T-helper 2 cell (primary cell): ENCODE measurements around the gene LSM12.
A peak's percentile ranks its signal among the peaks of the same experiment; 100 is the strongest.
"Not testable (repeated sequence)": the region's sequence is repeated elsewhere in the genome, so short reads cannot be mapped to it uniquely, and the experiment has no call there.

Experiments
- DNase-seq, 5 experiments: peaks; one replicate each; pipeline versions ENCODE4 v3.0.0 to v3.0.0-alpha.2; 2012 to 2022
- total RNA-seq, 2 donors: gene quantifications; one replicate each; lab custom pipeline; 2026; lab: John Stamatoyannopoulos, UW

Gene LSM12
- total RNA-seq: 8.4 to 11.8 reads per million in 2 donors

DNA sequence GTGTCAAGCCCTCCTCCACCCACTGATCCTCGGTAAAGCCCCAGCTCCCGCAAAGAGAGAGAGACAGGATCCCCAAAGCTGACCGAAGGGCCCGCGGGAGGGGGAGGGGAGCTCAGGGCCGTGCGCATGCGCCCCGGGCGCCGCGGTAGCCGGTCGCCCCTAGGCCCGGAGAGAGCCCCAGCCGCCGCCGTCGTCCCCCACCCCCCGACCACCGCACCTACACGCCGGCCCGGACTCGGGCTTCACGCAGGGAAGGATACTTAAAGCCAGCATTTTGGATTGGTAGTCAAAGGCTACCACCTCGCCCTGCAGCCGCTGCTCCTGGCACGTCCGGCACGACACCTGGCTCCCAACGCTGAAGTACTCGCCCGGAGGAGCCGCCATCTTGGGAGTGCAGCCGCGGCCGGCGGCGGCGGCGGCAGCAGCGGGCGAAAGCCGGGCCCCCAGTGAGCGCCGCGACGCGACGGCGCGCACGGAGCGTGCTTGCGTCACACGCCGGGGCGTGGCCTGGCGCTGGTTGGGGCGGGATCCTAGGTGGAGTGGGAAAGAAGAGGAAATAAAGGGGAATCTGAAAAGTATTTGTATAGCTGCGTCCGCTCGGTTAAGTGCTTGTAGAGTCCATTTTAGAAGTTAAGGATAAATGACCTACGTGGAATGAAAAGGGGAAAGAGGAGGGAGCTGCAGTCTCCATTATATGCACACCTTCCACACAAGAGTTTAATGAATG lies at the start of gene LSM12:
LSM12 (minus strand) TSS at position 468 of the 727 bp plus-strand sequence; CDS start at position 384, 84 bp downstream.
- DNase-seq: peak; percentile 76 to 91 (median 84)

DNA sequence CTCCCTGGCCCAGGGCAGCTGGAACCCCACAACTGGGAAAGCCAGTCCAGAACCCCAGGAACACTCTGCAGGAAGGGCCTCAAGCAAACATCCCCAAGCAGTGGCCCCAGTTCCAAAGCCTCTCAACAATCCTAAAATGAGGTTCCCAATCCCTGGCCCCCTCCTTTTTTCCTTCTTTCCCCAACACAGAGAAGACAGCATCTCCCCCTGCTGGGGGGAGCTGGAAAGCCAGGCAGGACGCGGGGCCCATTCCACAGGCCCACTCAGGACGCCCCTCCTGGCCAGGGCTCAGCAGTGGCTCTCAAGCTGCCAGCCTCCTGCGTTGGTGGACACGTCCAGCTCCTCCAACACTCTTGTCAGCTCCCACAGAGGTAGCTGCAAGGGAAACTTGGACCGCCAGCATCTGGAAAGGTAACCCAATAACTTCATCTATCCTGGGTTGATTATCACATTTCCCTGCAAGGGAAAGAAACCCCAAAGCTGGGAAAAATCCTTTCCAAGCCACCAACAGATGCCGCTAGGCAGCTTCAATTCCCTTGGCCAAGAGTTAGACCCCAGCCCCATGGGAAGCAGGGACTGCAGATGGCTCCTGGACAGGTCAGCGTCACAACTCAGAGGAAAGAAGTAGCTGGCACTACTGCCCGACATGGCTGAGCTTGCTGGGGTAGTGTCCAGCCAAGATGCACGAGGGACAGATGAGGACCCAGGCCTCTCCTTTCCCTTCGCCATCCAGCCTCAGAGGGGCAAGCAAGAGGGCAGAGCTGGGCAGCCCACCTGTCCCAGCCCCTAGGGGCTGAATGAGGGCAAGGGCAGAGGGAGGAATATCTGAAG lies 49.3 kb upstream of the LSM12 start:
- DNase-seq: no peak

GRCh38 chr17:44113868-44114840 lies 47.7 kb upstream of the LSM12 start:
- DNase-seq: no peak

- no peak for DNase-seq
These were observed 46.9 kb upstream of the LSM12 start for GRCh38 chr17:44113382-44113781.

GRCh38 chr17:44112284-44113280 lies 46.1 kb upstream of the LSM12 start:
- no peak for DNase-seq

- no peak for DNase-seq
These were observed 45.3 kb upstream of the LSM12 start for GRCh38 chr17:44111777-44112176.

DNA sequence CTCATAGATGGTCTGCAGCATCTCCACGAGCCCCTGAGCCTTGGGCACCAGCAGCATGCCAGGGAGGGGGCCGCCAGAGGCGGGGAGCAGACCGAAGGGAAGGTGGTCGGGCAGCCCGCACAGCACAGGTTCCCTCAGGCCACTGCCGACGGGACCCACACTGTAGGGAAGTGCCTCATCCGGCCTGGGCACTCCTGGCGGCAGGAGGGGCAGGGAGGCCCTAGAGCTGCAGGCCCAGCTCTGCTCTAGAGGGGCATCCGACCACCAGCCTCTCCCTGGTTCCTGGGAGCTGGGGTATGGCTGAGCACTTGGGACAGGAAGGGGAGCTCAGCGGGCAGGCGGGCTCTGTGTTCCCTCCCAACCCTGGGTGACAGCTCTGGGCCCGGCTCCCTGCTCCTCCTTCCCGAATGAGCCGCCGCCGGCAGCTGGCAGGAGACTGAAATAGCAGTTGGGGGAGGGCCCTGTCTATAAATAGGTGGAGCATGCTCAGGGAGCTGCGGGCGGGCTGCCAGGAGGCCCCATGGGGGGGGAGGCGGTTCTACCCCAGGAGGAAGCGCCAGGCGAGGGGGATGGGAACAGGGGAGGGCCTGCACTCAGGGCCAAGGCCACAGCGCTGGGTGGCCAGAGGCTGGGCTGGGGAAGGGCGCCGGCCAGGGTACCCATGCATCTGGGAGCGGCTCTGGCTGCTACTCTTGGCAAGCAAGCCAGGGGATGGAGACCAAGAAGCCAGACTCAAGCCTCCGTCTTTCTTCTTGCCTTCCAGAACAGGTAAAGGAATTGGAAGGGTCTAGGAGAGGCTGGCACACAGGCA lies 44.6 kb upstream of the LSM12 start:
- DNase-seq: peak in 3 of 5 experiments; percentile 9 to 39 (median 17)

- no peak for DNase-seq
These were observed 43.7 kb upstream of the LSM12 start for GRCh38 chr17:44110011-44110686.

GRCh38 chr17:44109312-44109630 lies 42.8 kb upstream of the LSM12 start:
- no peak for DNase-seq

GRCh38 chr17:44108440-44109311 lies 42.2 kb upstream of the LSM12 start:
- no peak for DNase-seq

DNA sequence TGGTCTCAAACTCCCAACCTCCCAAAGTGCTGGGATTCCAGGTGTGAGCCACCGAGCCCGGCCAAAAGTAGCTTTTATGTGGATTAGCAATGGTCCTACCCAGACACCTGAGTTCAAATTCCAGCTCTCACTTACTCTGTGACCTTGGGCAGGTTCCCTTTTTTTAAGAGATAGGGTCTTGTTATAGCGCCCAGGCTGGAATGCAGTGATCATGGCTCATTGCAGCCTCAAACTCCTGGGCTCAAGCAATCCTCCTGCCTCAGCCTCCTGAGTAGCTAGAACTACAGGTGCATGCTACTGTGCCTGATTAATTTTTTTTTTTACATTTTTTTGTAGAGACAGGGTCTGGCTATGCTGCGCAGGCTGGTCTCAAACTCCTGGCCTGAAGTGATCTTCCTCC lies 40.3 kb upstream of the LSM12 start:
- no peak for DNase-seq

DNA sequence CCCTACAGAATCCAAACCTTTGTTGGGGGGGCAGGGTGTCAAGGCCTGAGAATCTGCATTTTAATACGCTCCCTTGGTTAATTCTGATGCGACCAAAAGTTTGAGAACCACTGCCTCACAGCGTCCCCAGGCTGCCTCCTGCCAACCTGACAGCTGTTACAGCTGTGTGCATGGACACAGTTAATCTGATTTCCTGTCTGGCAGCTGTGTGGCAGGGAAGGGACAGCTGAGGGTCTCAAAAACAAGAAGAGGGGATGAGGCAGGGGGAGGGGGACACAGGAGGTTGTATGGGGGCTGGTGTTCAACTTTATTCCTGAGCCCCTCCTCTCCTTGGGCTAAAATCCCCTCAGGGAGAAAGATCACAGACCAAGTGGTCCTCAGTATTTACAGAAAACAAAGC lies 39.5 kb upstream of the LSM12 start:
- DNase-seq: no peak

GRCh38 chr17:44105483-44105882 lies 39.0 kb upstream of the LSM12 start:
- no peak for DNase-seq

- no peak for DNase-seq
These were observed 36.6 kb upstream of the LSM12 start for GRCh38 chr17:44102849-44103622.

DNA sequence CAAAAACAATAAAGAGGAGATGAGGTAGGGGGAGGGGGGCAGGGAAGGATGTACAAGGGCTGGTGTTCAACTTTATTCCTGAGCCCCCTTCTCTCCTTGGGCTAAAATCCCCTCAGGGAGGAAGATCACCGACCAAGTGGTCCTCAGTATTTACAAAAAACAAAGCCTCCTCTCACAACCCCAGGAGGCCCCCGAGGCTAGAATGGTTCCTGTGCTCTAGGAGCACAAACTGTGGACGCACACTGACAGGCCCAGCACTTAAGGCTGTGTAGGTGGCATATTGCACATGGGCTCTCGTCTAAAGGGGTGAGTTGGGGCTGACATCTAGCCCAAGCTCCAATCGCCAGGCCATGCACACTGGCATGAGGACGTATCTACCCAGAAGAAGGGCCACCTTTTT lies 35.4 kb upstream of the LSM12 start:
- DNase-seq: not testable (repeated sequence)

DNA sequence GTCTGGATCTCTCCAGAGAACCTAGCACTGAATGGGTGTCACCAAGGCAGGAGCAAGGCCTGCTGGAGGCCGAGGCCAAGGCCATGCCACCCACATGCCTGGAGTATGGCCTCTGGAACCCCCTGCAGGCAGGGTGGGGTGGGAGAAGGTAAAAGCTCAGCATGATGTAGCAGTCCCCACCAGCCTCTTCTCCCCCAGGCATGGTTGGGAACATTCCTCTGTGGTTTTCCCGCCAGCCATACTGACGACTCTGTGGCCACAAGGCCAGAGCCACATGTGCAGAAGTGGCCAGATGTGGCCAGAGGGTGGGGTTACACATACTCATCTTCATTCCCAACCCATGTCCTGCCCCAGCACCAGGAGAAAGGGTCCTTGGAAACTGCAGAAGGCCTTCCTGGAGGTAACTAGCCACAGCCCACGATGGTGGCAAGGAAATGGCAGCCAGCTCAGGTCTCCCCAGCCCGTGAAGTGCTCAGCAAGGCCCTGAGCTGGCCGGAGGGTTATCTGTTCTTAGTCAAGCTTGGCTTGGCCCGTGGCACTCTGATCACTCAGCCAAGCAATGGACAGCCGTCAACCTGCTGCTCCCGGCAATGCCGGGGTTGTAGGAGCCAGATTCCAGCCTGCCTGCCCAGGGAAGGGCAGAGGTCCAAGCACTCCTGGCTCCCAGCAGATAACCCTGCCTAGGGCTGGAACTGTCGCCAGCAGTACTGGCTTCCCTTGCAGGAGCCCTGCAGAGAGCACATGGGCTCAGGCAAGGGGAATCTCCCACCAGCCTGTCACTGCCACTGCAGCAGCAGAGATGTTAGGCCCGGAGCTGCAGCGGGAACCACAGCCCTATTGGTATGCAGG lies 30.9 kb upstream of the LSM12 start:
- no peak for DNase-seq
